Medulla oblongata (tissue), 1 donor: ENCODE data around the gene TYMP.
A peak's percentile ranks its signal among the peaks of the same experiment; 100 is the strongest.
"Not testable (repeated sequence)": the region's sequence is repeated elsewhere in the genome, so short reads cannot be mapped to it uniquely, and the experiment has no call there.

Experiments used
- DNase-seq: peaks from one replicate; pipeline ENCODE4 v3.0.0-alpha.2; 2015; ENCODE audit errors: extremely low spot score

TYMP gene

DNA sequence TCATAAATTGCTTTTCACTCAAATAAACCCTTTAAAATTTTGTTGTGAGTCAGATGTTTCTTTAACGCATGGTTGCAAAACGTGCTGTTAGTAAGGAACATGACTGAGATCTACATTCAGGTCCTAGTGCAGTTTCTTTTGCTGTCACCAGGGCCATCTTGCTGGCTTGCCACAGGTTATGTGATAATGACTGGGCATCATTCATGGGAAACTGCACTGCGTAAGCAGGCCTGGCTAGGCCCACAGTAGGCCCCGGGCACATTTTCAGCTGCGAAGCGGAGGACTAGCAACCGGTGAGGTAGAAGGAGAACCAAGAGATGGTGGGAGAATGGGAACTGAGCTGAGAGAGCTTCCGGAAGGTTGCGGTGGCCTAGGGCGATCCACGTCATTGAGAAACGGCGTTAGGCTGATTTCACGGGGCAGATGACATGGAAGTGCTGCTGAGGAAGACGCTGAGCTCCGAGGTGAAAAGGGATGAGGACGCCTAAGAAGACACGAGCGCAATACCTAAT, 12.7 kb upstream of the TYMP start:
- DNase-seq, result peak; percentile 51

DNA sequence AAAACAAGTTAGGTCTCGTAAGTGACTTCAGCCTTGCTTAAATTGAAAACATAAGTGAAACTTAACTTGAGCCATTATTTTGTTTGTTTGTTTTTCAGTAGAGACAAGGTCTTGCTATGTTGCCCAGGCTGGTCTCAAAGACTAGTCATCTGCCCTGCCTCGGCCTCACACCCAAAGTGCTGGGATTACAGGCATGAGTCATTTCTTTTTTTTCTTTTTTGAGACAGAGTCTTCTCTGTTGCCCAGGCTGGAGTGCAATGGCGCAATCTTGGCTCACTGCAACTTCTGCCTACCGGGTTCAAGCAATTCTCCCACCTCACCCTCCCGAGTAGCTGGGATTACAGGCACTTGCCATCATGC, 11.8 kb upstream of the TYMP start:
- not testable (repeated sequence) for DNase-seq

DNA sequence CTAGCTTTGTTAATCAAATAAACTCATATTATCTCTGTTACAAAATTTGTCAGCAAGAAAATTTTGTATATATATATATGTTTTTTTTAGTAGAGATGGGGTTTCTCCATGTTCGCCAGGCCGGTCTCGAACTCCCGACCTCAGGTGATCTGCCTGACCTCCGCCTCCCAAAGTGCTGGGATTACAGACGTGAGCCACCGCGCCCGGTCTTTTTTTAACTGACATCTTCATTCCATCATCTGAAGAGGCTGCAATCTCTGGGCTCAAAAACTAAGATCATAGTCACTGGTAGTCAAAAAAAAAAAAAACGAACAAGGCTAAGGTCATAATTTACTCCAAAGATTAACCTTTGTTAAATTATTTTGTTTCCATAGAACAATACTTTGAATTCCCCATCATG, 10.6 kb upstream of the TYMP start:
- DNase-seq, result no peak

DNA sequence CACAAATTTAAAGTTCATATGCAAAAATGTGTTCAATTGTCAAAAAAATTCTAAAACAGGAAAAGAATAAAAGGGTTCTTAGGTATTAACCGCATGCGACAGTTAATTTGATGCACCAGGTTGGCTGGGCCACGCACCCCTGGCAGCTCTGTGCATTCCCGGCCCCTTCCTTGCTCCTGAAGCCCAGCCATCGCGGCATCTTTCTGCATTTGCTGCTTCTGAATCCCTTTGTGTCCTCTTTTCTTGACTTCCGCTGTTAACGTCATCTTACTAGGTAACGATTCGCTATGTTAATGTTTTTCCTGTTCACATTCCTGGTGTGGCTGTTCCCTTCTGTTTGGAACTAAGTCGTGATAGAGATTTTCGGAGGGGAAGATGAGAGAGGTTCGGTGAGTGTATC, 8.0 kb upstream of the TYMP start:
- DNase-seq, result no peak

DNA sequence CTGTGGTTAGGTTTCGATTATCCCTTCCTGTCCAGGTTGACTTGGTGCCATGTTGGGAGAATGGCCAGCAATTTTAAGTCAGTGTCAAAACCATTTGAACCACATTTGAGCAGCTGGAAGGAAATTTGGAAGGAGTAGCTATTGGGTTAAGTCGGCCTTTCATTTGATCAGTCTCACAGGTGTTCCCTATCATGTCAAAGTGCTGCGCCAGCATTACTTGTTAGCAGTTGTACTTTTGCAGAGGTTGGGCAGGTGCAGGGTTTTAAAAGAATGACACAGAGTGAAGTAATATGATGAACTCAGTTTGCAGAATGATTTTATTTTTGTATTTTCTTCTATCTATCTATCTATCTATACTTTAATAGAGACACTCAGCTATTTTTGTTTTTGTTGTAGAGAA, 6.4 kb upstream of the TYMP start:
- no peak for DNase-seq

DNA sequence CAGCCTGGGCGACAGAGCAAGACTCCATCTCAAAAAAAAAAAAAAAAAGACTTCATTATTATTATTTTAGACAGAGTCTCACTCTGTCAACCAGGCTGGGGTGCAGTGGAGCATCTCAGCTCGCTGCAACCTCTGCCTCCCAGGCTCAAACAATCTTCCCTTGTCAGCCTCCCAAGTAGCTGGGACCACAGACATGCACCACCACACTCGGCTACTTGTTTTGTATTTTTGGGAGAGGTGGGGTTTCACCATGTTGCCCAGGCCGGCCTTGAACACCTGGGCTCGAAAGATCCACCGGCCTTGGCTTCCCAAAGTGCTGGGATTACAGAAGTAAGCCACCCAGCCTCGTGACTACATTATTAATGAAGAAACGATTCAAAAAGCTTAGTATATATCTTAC, 5.3 kb upstream of the TYMP start:
- DNase-seq, result no peak

DNA sequence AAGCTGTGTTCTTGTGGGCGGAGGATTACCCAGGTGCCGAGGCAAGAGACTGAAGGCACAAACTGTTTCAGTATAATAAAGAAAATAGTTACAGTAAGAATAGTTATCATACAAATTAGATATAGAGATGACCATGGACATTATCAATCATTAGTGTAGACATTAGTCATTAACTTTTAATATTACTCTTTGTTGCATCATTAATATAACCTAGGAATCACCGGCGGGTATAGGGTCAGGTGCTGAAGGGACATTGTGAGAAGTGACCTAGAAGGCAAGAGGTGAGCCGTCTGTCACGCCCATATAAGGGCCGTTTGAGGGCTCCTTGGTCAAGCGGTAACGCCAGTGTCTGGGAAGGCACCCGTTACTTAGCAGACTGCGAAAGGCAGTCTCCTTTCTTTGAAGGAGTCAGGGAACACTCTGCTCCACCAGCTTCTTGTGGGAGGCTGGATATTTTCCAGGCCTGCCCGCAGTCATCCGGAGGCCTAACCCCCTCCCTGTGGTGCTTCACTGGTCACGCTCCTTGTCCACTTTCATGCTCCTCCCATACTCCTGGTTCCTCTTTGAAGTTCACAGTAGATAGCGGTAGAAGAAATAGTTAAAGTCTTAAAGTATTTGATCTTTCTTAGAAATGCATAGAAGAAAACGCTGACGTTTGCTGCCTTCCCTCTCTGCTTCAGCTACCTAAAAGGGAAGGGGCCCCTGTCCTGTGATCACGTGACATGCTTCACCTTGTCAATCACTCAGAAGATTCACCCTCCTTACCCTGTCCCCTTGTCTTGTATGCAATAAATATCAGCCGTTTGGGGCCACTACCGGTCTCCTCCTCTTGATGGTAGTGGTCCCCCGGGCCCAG, 4.3 kb upstream of the TYMP start:
- peak; percentile 31 for DNase-seq

DNA sequence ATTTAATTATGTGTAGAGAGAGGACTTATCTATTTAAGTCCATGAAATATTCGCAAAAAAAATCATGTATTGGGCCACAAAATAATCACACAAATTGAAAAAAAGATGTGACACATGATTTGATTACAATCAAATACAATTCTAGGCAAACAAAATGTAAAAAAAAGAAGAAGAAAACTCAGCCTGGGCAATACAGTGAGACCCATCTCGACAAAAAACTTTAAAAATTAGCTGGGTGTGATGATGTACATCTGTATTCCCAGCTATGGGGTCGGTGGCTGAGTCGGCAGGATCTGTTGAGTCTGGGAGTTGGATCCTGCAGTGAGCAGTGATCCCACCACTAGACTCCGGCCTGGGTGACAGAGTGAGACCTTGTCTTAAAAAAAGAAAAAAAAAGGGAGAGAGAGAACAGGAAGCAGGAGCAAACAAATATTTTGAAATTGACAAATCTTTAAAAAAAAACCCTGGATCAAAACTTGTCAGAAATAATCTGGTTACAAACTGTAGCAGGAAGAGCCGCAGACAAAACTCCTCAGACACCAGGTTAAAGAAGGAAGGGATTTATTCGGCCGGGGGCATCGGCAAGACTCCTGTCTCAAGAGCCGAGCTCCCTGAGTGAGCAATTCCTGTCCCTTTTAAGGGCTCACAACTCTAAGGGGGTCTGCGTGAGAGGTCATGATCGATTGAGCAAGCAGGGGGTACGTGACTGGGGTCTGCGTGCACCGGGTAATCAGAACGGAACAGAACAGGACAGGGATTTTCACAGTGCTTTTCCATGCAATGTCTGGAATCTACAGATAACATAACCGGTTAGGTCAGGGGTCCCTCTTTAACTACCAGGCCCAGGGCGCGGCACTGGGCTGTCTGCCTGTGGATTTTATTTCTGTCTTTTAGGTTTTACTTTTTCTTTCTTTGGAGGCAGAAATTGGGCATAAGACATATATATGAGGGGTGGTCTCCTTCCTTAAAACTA, 3.3 kb upstream of the TYMP start:
- DNase-seq, result no peak

DNA sequence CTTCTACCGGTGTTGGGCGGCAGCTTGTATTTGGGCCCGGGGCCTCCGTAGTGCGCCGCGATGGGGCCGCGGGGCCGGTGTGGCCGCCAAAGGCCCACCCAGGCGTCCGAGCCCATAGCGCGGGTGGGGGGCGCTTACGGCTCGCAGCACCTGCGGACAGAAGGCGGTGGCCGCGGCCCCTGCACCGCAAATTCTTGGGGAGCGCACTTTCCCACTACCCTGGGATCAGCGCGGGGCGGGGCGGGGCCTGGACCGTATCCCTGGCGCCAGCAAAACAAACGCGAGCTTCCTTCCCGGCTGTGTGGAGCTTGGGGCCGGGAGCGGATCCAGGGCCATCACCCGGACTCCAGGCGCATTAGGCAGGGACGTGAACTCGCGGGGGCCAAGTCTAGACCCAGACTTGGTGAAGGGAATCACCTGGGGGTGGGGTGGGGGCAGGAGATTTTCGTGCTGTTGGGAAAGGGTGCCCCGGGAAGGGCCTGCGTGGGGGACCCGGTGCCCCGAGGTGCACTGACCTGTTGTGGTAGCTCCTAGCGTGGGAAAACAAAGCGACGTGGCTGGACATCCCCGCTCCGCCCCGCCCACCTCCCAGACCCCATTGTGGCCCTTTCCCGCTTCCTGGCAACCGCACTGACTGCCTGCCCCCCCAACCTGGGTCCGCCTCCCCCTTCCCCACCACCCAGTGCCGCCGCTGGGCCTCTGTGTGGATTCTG, 2.3 kb upstream of the TYMP start:
- DNase-seq, result no peak

DNA sequence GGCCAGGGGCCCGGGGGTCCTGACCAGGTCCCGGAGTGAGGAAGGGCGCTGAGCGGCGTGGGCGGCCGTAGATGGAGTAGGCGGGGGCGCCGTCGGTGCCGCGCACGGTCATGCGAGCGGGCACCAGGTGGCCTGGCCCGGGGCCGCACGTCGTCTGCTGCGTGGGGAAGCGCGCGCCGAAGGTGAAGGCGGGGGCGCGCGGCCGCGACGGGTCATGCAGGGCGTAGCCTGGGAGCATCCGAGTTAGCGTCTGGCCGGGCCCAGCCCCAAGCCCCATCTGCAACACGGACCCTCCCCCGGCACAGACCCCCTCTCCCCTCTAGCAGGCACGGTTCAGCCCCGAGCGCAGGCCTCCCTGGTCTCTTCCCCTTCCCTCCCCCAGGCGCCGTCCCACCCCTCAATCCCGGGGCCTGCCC, 1.7 kb upstream of the TYMP start:
- DNase-seq, result no peak

- peak; percentile 55 for DNase-seq
Observed at GRCh38 chr22:50530877-50531545, 1.2 kb upstream of the TYMP start.

DNA sequence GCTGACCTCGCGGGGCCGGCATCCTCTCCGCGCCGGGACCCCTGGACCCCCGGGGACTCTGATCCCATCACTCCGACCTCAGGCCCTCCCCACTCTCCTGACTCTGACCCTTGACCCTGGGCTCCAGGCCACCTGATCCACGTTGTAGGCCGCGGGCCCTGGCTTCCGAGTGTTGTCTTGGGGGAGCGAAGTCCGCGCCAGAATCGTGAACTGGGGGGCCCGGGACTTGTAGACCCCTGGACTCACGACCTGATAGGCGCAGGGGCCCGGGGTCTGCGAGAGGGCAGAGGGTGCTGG, 716 bp upstream of the TYMP start:
- no peak for DNase-seq

GRCh38 chr22:50529416-50529896, 356 bp downstream of the TYMP start:
- no peak for DNase-seq

GRCh38 chr22:50528682-50529415, 963 bp downstream of the TYMP start:
- DNase-seq, result no peak

DNA sequence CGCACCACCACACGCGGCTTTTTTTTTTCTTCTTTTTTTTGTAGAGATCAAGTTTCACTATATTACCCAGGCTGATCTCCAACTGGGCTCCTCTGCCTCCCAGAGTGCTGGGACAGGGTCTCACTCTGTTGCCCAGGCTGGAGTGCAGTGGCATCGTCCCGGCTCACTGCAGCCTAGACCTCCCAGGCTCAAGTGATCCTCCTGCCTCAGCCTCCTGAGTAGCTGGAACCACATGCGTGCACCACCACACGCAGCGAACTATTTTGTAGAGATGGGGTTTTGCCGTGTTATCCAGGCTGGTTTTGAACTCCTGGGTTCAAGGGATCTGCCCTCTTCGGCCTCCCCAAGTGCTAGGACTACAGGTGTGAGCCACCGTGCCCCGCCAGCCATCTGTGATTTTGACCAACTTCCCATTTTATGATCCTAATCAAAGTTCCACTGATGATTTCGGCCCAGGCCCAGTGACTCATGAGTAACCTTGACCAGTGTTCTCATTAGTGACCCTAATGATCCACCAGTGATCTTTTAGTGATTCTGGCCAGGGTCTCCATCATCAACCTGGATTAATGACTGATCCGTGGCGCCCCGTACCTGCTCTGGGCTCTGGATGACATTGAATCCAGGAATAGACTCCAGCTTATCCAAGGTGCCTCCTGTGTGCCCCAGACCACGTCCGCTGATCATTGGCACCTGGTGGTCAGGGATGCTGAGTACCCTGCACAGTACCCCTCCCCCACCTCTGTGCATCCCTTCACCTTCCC, 1.7 kb downstream of the TYMP start:
- DNase-seq, result no peak

DNA sequence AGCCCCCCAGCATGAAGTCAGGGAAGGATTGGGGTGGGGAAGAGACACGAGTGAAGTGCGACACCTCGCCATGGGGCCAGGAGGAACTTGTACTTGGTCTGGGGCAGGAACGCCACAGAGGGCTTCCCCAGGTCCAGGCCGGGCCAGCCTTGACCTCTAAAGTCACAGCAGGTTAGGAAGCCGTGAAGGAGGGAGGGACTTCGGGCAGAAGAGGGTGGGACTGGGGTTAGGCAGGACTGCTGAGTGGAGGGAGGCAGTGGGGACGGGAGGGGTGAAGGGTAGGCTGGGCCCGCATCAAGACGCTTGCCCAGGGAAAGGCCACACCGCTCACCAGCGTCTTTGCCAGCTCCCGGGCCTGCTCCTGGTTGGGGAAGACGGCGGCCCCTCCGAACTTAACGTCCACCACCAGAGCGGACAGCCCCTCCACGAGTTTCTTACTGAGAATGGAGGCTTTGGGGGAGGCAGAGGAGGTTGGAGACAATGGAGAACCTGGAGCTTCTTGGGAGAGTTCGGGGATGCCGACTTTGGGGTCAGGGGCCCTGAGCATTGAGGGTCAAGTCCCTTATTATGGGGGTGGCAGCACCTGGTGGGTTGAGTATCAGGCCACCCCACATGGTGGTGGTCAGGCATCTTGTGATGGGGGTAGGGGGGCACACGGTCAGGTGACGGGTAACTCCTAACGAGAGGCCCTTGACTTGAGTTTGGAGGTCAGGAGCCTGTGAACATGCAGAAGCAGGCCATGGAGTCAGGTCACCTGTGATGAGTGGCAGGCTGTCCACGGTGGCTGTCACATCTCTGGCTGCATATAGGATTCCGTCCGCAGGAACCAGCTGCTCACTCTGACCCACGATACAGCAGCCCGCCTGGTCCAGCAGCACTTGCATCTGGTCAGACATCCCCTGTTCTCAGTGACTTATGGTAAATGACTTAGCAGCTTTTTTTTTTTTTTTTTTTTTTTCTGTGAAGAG, 2.7 kb downstream of the TYMP start:
- DNase-seq, result peak; percentile 49

GRCh38 chr22:50526108-50526833, 3.5 kb downstream of the TYMP start:
- DNase-seq, result peak; percentile 55

DNA sequence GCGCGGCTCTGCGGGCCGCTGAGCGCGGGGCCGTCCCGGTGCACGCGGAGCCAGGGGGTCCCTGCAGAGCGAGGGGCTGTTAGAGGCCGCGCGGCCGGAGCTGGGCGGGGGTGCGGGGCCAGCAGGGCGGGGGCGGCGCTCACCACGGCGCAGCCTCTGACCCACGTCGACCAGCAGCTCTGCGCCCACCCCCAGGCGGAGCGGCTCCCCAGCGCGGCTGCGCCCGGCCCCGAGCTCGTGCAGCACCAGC, 4.0 kb downstream of the TYMP start:
- no peak for DNase-seq
